ENCODE data around the gene GLIPR1L2.

GLIPR1L2 gene

DNA sequence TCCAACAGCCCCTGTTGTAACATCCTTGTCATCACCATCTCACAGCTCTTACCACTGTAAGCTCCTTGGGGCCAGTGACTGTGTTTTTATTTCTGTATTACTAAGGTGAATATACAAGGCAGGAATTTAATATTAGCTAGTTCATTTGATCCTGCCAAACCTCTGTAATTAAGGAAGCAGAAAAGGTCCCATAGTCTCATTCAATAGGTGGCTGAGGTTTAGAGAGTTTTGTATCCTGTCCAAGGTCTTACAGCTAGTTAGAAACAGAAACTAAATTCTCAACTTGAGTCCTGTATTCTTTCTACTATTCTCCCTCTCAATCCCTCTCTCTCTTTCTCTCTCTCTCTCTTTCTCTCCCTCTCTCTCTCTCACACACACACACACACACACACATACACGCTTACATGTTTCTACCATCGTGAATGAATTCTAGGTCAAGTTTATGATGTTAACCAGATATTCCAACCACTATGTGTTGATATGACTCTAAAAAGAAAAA, 89.1 kb downstream of the GLIPR1L2 start:
- no peak for DNase-seq

DNA sequence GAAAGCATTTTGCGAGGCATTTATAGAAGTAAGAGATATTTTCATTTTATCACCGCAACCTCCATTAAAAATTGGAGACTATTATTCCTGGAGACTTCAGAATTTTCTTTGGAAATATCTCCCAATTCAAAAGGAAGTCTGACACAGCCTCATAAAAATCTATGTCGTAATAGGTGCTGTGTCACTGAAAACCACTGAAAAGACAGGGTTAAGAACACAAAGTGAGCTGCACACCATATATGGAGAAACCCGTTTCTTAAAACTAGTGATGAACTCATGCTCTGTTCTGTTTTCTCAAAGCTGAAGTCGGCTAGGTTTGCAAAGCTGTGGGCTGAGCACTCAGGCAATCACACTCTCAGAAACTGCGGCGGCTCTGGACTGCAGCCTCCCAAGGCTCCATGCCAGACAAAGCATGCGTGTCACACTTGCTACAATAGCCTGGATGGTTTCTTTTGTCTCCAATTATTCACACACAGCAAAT, 89.6 kb downstream of the GLIPR1L2 start, which contains the start of gene GLIPR1:
Gene GLIPR1 (plus strand): TSS at position 287 of the 481 bp plus-strand sequence. CDS start 126 bp downstream, at position 413.
- DNase-seq: peak; percentile 69

DNA sequence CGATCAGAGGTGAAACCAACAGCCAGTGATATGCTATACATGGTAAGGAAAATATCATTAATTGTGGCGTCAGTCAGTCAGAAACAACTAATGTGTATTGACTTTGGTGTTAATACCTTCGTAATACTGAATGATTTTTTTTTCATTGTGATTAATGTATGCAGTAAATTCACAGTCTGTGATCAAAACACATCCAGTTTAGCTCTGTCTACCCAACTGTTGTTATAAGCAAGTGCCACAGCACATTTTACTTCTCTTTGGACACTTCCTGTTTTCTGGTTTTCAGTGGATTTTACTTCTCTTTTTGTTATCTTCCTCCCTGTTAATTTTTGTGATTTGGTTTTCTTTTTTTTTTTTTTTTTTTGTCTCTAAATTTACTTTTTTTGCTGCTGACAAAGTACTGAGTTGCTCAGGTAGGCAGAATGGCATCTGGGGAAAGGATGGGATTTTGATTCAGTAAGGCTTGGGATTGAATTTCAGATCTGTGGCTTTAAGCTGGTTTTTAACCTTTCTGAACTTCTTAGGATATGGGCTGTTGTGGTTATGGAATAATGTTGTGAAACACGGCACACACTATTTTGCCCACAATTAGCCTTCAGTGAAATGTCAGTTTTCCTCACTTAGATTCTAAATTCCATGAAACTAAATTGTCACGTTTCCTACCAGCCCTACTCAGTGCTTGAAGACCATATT, 90.3 kb downstream of the GLIPR1L2 start:
- DNase-seq: no peak

DNA sequence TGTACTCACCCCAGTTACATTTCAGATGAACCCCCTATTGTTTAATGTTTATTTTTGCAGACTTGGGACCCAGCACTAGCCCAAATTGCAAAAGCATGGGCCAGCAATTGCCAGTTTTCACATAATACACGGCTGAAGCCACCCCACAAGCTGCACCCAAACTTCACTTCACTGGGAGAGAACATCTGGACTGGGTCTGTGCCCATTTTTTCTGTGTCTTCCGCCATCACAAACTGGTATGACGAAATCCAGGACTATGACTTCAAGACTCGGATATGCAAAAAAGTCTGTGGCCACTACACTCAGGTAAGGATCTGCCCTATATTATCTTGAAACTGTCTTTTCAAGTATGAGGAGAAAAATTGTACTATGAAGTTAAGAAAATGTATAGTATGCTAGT, 90.9 kb downstream of the GLIPR1L2 start:
- DNase-seq: no peak

All from activated CD8-positive, alpha-beta memory T cell treated with anti-CD3 and anti-CD28 coated beads, Interleukin-2, amount 50 U/mL, for 4 hours (primary cell).